C4-2B (cell line): ENCODE results near the gene PLCH2.

ENCODE experiments used
- CTCF ChIP-seq: fragments of 450-650 bp; conservative IDR thresholded peaks from 2 replicates; pipeline ENCODE4 v1.5.1; 2017; ENCODE audit warnings: mild to moderate bottlenecking
- ZFX ChIP-seq: fragments of 450-650 bp; IDR thresholded peaks from 2 replicates; pipeline ENCODE4 v1.6.1; 2017

DNA sequence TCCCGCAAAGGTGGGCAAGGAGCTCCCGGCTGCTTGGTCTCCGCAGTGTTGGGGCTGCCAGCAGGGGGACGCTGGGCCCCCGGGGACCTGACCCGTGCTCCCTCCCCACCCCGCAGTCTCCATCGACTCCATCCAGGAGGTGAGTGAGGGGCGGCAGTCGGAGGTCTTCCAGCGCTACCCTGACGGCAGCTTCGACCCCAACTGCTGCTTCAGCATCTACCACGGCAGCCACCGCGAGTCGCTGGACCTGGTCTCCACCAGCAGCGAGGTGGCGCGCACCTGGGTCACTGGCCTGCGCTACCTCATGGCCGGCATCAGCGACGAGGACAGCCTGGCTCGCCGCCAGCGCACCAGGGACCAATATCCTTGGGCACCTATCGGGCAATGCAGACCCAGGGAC, 3.5 kb downstream of the PLCH2 start:
- TF ChIP-seq CTCF (no peak), ZFX (no peak)
